Fibroblast of skin of back (primary cell): ENCODE data around the gene SVOP.
"Not testable (repeated sequence)": the region's sequence is repeated elsewhere in the genome, so short reads cannot be mapped to it uniquely, and the experiment has no call there.

Experiments used
- DNase-seq: peaks from one replicate; pipeline ENCODE4 v3.0.0-alpha.2; 2013

The SVOP gene

DNA sequence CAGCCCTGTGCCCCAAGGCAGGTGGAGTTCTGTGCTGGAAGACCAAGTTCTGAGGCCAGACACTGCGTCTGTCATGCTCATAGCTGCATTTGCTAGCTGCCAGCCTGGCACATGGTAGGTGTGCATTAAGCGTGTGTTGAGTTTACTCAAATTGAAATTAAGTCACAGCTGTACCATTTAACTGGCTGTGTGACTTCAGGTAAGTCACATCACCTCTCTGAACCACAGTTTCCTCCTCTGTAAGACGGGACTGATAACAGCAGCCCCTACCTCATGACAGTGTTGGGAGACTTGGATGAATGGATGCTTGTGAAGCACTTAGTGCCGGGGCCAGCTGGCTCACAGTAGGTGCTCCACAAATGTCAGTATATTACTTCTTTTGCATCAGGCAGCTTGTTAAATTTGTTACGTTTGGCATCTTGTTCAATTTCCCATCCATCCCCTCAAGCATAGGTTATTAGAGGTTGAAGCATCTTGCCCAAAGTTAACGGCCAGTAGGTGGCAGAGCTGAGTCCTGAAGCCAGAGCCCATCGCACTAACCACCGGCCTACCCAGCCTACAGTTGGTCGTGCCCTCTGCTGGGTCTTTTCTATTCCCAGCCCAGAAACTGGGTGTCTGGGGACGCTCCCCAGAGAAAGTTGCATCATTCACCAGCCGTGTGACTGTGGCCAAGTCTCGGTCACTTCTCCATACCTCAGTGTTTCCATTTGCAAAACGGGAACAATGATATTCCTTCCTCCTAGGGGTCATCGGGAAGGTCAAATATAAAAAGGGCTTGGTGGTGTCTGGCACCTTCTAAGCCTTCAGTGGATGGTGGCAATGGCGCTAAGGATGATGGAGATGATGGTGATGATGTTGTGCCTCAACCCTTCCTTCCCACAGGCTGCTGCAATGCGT, 136.5 kb downstream of the SVOP start:
- DNase-seq = peak; percentile 6

DNA sequence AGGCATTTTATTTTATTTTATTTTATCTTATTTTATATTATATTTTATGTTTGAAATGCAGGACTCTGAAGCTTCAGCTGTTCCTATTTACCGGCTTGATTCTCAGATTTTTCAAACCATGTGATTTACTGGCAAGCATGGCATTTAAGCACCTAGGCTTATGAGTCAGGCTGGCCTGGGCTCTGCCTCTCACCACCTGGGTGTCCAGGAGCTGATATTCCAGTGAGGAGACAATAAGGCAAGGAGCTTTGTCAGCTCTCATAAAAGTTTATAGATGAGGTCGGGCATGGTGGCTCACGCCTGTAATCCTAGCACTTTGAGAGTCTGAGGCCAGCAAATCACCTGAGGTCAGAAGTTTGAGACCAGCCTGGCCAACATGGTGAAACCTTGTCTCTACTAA, 138.9 kb downstream of the SVOP start:
- no peak for DNase-seq

DNA sequence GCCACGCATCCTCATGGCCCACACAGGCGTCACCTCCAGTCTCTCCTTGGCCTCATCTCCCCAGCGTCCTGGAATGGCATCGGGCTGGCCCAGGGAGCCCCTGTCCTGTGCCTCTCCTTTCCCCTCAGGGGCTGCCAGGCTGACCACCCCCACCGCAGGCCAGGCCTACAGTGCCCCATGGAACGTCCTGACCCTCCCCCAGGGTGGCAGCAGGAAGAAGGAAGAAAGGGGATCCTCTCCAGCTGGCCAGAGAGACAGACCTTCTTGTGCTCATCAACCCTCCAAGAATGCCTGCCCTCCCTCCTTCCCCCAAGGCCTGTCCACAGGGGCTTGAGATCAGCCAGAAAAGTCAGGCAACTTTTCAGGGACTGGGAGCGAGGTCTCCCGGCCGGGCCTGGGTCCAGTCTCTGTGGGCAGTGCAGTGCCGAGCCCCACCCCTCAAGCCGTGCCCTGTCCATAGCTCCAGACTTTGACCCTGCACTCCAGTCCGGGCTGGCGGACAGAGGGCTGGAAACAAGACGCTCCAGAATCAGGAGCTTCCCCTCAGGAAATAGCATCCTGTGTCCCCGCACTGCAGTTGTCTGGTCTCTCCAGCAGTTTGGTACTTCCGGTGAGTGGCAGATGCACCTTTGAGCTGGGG, 141.1 kb downstream of the SVOP start, which contains the start of gene DAO:
Gene DAO, plus strand, starts transcription at position 478 of the 640 bp plus-strand sequence. CDS start 4,915 bp downstream, outside the sequence.
- DNase-seq = no peak

DNA sequence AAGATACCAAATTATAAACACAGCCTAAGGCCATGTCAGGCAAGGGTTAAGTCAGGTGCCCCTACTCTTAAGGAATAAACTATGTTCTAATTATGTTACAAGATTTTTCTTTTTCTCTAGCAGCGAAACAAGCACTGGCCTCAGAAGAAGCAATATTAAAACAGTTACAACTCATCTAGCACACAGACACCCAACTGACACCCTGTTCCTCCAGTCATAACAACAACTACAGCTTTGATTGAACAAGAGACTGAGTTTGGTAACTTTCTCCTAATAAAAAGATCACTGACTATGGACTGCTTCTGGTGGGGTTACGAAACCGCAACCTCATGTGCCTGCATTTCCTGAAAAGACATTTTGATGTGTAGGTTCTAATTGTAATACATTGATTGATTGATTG, 144.3 kb downstream of the SVOP start:
- no peak for DNase-seq

DNA sequence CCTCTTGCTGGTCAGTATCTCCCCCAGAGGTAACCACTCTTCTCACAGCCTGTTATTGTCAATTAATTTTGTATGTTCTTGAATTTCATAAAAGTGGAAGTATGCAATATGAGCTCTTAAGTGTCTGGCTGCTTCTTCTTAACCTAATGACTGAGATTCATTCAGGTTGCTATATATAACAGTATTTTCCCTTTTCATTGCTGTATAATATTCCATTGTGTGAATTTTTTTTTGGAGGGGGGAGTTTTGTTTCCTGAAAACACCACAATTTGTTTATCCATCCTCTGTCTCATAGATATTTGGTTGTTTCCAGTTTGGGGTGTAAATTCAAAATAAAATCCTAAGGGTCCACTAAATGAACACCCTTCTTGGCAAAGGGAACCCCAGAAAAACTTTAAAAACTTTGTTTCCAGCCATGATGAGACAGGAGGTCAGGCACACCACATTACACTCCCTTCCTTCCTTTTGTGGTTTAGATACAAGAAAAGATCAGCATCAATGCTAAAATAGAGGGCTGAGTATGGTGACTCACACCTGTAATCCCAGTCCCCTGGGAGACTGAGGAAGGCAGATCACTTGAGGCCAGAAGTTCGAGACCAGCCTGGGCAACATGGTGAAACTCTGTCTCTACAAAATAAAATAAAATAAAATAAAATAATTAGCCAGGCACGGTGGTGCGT, 145.0 kb downstream of the SVOP start:
- DNase-seq = peak; percentile 24

DNA sequence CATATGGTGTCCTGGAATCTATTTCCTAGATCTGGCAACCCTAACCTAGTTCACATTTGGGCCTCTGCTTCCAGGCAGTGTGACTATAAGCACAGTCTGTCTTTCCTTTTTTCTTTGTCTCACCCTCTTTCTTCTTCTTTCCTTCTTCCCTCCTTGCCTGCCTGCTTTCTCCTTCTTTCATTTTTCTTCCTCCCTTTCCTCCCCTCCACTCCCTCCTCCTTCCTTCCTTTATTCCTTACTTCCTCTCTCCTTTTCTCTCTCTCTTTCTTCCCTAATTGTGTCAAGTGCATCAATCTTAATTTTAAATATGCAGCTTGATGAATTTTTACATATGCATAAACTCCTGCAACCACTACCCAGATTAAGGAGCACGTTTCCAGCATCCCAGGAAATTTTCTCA, 145.6 kb downstream of the SVOP start:
- no peak for DNase-seq

DNA sequence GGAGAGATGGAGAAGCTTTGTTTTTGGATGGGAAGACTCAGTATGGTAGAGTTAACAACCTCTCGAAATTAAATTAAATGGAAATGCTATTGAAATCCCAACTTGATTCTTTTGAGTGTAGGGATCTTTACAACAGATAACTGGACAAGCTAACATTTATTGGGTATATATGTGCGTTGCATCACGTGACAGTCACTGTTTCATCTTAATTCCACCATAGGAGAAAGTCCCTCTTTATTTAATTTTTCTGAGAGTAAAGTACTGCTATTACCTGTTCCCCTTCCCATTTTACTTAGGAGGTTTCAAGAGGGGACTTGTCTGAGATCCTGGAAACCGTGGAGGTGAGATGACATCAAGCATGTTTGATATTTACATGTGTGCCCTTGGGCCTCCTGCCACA, 152.1 kb downstream of the SVOP start:
- no peak for DNase-seq

DNA sequence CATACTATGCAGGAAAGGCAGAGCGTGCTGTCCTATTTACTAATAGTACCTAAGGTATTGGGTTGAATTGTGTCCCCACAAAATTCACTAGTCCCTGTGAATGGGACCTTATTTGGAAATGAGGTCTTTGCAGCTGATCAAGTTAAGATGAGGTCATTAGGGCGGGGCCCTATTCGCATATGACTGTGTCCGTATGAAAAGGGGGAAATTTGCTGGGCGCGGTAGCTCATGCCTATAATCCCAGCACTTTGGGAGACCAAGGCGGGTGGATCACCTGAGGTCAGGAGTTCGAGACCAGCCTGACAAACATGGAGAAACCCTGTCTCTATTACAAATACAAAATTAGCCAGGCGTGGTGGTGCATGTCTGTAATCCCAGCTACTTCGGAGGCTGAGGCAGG, 154.8 kb downstream of the SVOP start:
- peak; percentile 33 for DNase-seq

DNA sequence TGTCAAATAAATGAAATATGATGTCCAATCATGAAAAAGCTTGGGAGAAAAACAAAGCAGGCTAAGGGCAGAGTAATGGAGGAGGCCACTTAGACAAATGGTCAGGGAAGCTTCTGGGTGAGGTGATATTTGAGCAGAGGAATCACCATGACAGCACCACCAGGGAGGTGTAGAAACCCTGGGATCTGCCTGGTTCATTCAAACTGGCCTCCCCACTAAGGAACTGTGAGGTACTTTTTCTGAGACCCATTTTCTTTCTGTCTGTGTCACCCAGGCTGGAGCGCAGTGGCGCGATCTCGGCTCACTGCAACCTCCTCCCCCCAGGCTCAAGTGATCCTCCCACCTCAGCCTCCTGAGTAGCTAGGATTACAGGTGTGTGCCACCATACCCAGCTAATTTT, 155.7 kb downstream of the SVOP start:
- DNase-seq = no peak

DNA sequence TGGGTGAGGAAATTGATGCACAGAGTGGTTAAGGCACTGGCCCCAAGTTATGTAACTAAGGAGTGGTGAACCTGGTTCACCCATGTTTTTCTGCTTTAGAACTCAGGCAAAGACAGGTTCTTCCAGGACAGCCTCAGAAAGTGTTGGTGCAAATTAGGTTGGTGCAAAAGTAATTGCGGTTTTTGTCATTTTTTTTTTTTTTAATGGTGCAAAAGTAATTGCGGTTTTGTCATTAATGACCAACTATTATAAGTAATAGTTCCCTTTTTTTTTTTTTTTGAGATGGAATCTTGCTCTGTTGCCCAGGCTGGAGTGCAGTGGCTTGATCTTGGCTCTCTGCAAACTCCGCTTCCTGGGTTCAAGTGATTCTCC, 158.3 kb downstream of the SVOP start:
- DNase-seq = no peak

DNA sequence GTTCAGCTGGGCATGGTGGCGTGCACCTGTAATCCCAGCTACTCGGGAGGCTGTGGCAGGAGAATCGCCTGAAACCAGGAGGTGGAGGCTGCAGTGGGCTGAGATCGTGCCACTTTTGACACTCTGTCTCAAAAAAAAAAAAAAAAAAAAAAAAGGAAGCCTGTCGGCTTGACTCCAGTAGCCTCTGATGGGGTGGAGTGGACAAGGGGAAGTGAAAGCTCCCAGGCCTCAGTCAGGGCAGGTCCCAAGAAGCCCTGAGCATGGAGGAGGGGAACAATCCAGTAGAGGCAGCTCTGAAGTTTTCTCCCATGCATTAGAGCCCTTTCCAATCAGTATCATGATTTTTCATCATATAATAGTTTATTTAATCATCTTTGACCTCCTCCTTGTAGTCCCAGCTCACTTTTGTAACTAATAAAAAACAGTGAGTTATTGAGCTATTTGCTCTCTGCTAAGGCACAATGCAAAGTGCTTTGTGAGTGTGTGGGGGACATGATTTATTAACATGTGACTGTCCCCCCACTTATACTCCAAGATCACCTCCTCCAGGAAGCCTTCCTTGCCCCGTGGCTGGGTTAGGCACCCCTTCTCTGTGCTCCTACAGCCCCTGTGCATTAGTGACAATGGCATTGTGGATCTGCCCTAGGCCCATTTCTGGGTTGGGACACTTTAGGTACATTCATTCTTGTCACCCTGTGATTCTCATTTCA, 158.8 kb downstream of the SVOP start:
- DNase-seq = no peak

DNA sequence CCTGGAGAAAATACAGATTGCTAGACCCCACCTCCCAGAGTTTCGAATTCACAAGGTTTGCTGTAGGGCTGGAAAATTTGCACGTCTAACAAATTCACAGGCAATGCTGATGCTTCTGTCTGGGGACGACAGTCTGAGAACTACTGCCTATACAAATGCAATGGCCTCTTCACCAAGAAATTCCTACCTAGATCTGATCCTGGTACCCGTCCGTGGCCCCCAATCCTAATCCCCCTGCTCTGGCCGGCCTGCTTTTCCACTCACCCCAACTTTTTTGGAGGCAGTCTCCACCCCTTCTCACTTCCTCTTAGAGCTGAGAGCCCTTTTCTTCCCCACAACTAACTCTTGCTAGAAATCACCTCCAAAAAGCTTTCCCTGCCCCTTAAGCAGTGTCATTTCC, 160.4 kb downstream of the SVOP start:
- DNase-seq = no peak

DNA sequence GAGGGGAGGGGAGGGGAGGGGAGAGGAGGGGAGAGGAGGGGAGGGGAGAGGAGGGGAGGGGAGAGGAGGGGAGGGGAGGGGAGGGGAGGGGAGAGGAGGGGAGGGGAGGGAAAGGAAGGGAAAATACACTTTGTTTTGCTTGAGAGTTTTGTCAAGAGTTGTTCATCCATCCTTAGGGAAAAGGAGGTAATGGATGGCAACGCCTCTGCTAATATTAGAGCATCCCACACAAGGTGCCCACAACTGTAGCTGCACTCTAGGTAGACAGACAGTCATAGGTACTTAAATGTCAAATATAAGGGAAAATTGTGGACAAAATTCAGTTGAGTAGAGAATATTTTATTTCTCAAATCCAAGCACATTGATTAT, 161.0 kb downstream of the SVOP start:
- no peak for DNase-seq

DNA sequence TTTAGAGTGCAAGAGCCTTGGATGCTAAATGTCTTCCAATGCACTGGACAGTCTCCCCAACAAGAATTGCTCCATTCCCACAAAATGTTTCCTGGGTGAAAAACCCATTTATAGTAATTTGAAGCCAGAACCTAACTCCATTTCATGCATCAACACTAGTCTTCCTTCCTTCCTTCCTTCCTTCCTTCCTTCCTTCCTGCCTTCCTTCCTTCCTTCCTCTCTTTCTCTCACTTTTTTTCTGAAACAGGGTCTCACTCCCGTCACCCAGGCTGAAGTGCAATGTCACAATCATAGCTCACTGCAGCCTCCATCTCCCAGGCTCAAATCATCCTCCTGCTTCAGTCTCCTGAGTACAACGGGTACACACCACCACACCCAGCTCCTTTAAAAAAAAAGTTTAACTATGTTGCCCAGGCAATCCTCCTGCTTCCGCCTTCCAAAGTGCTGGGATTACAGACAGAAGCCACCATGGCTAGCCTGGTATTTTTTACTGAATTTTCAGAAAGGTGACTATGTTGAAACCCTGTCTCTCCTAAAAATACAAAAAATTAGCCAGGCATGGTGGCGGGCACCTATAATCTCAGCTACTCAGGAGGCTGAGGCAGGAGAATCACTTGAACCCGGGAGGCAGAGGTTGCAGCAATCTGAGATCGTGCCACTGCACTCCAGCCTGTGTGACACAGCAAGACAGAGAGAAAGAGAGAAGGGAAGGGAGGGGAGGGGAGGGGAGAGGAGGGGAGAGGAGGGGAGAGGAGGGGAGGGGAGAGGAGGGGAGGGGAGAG, 161.5 kb downstream of the SVOP start:
- DNase-seq = not testable (repeated sequence)

DNA sequence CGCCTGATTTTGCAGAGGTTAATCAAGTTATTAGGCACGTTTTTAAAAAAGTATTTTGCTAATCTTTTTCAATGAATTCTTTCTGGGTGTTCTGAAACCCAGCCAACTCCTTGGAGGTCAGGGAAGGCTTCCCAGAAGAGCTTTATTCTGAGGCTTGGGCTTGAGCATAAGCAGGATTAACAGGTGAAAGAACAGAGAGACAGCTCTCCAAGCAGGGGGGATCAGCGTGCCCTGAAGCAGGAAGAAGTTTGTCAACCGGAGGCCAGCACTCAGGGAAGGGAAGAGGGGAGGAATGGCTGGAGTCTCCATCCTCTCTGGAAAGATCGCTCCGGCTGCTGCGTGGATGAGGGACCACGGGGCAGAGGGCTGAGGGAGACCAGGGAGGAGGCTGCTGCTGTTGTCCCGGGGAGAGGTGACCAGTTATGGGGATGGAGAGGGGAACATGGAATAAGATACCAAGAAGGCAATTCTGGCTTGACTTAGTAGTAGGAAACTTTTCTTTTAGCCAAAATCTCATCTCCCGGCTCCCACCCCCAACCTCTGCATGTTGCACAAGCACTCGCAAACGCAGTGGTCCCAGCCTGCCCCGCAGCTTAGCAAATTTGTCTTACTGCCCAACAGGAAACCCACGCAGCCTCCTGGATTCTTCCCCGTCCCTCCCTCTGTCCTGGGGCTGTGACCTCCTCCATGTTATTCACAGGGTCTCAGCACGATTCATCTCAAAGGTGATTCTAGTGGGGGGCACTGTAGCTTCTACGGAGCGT, 162.4 kb downstream of the SVOP start:
- no peak for DNase-seq
